ENCODE data around the gene CNTFR.
"Not testable (repeated sequence)": the region's sequence is repeated elsewhere in the genome, so short reads cannot be mapped to it uniquely, and the experiment has no call there.

CNTFR gene

DNA sequence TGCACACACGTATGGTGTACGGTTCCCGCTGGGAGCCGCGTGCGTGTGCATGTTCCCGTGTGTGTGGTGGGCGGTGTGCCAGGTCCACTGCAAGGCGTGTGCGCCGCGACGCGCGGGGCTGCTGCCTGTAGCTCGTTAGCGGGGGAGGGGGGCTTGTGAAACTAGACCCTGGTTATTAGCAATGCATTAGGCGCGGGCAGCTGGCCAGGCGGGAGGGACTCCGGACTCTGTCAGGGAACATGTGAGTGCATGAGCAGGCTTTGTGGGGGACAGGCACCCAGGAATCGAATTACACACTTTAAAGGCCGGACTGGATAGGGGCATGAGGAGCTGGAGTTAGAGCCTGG, 34.5 kb downstream of the CNTFR start:
- DNase-seq (ENCODE audit: low spot score) = no peak

DNA sequence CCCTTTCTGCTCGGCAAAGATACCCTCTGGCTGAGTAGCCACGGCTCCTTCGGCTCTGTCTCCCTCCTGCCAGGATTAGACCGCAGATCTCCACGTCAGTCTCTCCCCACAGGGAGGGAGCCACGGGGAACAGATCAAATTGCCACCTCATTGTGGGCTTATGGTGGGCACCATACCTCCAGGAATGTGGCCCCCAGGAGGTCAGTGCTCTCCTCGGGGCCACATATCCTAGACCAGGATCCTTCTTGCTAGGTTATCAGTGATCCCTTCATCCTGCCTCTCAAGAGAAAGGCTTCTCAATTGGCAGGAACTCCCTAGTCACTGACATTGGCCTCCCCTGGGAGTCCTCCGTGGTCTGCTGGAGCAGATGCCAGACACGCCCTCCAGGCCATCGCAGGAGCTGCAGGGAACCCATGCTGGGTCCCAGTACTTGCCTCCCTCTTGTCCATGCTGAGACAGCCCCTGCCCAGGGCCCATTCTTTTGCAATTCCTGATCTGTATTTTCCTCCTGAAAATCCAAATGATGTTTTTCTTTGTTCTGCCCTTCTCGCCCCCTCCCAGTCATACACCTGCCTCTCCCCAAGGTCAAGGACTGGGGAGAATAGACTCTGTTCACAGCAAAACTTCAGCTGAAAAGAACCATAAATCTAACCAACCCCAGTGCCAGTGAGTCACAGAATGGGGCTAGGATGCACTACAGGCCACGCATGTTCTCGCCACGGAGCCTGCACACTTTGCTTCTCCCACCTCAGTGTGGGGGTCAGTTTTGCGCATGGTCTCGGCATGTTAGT, 35.1 kb downstream of the CNTFR start:
- DNase-seq (ENCODE audit: low spot score) = no peak

DNA sequence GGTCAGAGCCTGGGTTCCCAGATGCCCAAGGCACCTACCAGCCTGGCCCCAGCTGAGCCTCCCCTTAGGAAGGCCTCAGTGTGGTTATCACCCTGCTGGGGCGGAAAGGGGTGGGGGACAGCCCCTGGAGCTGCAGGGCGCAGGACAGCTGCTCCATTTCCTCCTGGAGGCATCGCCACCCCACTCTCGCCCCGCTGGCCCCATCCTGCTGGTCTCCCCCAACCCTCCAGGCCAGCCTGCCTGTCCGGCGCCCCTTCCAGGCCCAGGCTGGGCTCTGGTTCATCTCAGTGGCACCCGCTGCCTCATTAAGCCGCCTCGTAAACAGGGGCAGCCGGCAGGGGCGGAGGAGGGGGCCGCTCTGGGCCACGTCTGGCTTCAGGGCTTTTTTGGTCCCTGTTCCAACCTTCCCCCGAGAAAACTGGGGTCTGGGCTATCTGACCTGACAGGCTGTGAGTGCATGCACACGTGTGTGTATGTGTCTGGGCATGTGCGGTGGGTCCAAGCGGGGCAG, 36.0 kb downstream of the CNTFR start:
- DNase-seq (ENCODE audit: low spot score) = no peak

DNA sequence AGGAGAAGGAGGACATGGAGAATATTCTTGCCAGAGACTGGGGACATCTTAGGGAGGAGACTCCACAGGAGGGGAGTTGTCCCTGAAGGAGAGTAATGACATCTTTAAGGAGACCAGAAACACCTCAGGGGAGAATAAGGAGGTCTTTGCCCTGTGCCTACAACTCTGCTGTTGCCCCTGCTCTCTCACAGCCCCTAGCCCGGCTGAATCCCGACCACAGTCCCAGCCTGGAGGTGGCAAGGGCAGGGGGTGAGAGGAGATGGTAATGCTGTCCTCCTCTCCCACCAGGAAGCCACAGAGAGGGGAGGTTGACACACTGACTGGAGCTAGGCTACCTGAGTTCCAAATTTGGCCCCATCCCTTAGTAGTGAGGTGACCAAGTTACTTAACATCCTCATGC, 36.5 kb downstream of the CNTFR start:
- DNase-seq (ENCODE audit: low spot score) = no peak

DNA sequence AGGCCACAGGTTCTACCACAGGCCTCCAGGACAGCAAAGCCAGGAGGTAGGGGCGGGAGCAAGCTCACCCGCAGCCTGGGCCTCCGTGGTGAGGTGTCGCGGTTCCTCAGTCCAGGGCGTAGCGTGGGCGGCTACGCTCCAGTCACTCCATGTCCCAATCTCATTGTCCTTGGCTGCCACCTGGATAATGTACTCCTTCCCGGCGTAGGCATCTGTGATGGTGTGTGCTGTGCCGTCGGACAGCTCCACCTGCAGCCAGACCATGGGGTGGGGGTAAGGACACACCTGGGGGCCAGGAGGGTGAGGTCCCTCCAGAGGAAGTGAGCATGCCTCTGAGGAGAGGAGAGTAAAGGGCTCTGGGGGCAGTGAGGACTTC, 36.9 kb downstream of the CNTFR start:
- no peak for DNase-seq (ENCODE audit: low spot score)

DNA sequence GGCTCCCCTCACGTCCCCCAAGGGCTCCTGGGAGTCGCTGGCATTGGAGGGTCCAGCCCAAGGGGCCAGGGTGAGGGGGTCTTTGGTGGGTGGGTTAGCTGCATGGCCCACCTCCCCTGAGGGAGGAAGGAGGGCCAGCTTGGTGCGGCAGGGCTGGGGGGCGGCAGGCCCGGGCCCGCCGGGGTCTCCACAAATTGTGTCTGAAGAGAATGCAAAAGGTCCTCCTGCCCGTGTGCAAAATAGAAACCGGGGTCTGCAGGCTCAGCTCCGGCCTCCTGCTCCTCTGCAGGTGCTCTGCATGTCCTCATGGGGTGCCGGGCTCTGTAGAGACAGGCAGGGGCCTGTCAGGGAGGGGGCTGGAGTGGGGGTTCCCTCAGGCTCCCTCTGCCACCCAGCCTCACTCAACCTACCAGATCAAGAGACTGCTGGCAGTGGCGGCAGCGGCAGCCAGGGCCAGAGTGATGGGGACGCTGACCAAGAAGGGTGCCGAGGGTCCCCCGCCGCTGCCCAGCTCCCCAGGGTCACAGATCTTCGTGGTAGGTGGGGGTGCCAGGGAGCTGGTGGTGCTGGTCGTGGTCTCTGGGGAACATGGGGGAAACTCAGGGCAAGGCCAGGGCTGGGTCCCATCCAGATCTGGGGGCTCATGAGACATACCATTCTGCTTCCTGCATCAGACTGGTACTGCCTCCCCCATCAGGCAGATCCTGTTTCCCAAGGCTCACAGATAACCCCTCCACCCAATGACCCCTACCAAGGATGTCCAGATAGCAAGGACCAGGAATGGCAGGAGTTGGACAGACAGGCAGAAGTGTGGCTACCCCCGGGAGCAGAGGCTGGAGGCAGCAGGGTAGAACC, 37.5 kb downstream of the CNTFR start:
- no peak for DNase-seq (ENCODE audit: low spot score)

DNA sequence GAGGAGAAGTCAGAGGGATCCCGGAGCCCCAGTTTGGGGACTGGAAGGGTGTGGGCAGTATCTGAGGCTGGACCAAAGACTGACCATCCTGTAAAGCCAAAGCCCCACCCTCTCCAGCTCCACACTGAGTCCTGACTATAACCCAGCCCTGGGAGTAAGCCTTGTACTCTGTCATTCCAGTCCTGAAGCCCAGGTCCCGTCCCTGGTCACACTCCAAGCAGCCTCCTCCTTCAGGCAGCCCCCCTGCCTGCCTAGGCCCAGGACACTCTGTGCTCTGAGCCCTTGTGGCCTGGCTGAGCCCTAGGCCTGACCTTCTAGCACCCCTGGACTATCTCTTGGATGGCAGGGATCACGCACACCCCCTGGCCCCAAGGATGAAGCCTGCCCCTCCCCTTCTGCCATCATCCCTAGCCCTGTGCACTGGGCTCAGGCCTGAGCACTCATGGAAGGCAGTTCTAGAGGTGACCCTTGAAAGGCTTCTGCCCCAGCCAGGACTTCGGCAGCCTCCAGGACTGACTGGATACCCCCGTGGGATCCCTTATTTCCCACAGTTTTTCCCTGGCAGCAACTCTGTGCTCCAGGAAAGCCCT, 38.7 kb downstream of the CNTFR start:
- no peak for DNase-seq (ENCODE audit: low spot score)

DNA sequence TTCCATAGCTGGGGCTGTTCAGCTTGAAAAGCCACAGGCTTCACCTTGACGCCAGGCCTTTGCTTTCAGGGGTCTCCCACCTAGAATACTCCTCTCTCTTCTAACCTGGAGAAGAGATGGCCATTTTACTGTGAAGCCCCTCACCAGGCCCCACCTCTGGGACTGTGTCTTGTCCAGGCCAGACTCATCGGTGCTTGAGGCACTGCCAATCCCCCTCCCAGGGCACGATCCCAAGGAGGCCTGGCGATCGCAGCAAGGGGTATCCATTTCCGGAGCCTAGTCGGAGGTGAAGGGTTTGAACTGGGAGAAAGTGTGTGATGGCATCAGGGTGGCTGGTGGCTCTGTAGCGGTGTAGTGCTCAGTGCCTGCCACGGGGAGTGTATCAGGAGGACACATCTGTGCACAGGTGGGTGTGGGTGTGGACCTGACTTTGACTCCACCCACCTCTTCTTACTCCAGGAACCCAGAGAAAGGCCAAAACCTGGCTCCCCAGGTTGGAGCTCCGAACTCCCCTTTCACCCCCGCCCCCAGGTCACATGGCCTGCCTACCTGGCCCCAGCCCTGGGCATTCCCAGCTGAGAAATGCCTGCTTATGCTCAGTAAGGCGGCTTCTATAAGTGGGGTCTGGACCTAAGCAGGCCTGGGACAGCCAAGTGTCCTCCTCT, 39.4 kb downstream of the CNTFR start:
- DNase-seq (ENCODE audit: low spot score) = no peak

DNA sequence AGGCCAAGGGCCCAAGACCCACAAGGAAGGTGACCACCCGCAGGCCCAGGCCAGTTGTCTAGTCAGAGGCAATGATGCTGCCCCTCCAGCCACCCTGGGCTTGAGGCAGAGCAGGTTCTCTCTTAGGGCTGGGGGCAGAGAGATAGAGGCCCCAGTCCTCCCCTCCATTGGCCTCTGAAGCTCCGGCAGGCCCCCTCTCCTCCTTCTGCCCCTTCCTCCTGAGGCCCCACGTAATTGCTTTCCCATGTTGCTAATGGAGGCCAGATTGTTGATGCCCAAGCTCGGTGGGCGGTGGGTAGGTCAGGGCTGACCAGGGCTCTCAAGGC, 40.2 kb downstream of the CNTFR start:
- no peak for DNase-seq (ENCODE audit: low spot score)

DNA sequence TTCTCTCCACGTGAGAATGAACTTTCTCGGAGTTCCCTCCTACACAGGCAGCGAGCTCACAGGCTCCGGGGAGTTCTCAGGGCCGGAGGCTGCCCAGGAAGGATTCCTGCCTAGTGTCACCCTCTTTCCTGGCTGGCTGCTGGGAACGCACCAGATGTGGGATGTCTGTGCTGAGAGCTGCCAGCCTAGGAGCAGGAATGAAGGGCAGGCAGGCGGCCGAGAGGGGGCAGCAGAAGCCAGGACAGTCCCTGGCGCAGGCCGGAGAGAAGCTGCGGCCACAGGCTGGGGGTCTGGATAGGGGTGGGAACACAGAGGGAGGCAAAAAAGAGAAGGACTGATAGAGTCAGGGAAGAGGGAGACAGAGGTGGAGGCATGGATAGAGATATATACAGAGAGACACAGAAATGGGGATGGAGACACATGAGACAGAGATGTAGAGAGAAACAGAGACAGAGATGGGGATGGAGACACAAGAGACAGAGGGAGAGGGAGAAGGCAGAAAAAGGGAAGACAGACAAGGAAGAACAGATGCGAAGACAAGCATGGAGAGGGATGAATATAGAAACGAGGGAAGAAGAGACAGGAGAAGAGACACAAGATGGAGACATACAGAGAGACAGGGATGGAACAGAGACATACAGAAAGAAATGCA, 41.4 kb downstream of the CNTFR start:
- no peak for DNase-seq (ENCODE audit: low spot score)

DNA sequence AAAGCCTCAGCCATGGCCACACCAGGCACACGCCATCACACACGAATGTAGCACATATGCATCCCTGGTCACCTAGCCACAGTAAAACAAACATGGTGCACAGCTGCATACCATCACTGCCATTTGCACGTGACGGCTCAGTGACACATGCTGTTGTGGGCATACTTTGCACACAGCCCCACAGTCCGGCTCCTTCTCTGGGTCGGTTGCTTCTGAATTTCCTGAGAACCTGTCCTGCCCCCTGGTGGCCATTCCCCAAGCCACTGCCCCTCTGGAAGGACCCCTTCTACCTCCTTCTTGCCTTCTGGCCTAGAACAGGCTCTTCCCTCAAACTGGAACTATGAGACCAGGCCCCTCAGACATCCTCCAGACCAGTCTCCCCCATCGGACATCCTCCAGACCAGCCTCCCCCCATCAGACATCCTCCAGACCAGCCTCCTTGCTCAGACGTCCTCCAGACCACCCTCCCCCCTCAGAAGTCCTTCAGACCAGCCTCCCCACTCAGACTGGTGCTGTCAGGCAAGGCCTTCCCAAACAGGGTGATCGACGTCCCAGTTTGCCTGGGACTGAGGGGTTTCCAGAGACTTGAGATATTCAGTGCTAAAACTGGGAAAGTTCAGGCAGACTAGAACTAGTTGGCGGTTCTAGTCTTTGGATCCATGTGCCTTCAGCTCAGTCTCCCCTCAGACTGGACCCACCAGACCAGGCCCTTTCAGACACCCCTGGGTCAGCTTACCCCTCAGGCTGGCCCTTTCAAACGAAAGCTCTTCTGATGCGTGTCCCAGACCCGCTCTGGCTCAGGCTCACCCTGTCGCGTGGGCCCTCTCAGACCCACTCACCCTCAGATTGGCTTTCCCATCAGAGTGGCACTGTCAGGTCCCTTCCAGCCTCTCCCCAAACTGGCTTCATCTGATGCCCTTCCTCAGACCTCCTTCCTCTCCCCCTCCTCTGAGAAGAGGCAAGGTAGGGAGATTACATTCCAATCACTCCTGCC, 42.4 kb downstream of the CNTFR start:
- DNase-seq (ENCODE audit: low spot score) = peak; percentile 29

DNA sequence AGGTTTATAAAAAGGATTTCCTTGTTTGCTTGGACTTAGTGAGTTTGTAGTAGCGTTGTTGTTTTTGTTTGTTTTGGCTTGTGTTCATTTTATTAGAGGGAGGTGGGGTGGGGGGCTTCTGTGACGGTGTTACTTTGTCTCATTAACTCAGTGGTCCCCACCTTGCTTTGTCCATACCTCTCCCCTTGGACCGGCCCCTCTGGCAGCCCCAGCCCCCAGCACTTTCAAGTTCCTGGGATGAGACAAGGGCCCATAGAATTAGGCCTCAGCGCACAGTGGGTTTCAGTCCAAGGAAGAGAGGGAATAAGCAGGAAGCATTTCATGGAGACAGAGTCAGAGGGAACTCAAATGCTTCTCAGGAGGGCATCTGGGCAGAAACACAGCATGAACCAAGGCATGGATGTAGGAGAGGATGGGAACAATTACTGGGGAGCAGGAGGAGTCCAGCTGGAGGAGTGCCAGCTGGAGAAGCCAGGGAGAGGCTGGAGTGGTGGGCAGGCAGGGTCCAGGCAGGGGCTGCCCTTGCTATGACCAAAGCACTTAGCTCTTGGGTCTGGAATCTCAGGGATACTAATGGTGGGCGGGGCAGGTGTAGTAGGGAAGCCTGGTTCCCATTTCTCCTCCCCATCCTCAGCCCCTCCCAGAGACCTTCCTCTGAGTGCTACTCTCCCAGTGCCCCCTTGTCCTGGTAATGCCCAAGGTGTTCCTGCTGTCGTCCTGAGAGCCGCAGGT, 43.3 kb downstream of the CNTFR start:
- DNase-seq (ENCODE audit: low spot score) = no peak

DNA sequence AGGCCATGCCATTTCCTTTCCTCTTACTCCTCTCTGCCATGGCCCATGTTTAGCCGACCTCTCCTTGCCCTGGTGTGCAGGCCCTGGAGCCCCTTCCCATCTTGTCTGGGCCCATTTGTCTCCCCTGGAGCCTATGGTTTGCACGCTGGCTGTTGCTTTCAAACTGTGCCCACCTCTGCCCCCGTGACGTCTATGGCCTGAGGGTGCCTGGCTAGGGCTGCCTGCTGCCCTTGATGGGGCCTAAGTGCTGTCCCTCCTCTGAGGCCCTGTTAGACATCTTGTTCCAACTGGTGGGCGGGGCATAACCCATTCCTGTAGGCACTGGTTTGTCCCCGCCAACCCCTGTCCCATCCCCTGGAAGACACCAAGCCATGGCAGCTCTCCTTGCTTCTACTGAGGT, 44.0 kb downstream of the CNTFR start:
- DNase-seq (ENCODE audit: low spot score) = no peak

DNA sequence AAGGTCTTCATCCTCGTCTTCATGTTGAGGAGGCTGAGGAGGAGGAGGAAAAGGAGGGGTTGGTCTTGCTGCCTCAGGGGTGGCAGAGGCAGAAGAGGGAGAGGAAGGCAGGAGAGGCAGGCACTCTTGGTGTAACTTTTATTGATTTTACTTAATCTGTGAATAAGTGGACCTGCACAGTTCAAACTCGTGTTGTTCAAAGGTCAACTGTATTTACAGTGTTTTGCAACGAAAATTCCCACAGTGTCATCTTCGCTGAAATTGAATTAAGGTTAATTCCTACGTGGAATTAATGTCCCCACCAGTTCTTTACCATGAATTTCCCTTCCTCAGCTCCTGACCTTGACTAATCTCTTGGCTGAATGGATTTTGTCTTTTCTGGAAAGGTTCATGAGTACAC, 45.5 kb downstream of the CNTFR start:
- no peak for DNase-seq (ENCODE audit: low spot score)

DNA sequence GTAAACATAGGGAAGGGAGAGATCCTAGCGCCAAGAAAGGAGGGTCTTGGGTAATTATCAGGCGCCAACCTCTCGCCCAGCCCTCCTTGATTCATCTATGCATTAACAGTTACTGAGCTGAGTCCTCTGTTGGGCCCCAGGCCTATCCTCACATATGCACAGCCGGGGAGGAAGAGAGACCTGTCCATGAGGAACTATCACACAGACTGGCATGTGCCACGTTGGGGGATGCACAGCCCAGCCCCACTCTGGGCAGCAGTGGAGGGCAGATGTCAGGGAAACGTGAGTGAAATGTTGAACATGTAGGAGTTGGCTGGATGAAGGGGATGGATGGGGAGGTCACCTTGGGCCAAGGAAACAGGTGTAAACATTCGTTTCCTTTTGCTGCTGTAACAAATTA, 48.0 kb downstream of the CNTFR start:
- DNase-seq (ENCODE audit: low spot score) = no peak

DNA sequence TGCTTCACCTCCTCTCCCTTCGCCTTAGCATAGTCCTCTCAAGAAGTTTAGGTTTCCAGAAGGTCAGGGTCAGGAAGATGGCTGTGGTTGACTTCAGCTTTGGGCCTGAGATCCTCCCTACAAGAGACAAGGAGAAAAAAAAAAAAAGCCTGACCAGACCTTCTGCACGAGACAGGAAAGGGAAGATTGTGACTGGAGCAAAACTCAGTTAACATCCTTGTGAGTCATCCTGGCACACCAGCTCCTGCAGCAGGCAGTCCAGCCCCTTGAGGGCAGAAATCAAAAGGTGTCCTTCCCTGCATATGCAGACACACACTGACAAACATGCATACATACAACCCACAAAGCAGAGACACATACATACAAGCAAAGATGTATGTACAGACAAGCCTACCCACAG, 48.7 kb downstream of the CNTFR start:
- DNase-seq (ENCODE audit: low spot score) = no peak

DNA sequence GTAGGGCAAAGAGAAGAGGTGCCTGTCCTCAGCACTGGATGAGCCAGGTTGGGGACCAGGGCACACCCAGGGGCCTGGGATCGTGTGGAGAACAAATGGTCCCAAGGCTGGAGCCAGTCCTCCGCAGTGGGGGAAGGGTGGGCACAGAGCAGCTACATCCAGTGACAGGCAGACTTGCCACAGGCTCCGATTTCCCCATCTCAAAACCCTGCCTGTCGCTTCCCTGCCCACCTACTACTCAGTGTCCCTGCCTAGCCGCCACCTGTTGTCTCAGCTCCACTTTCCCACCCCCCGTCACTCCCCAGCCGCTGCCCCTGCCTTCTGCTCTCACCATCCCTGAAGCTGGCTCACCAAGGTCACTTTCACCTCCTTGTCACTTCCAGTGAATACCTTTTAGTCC, 52.8 kb downstream of the CNTFR start:
- no peak for DNase-seq (ENCODE audit: low spot score)

DNA sequence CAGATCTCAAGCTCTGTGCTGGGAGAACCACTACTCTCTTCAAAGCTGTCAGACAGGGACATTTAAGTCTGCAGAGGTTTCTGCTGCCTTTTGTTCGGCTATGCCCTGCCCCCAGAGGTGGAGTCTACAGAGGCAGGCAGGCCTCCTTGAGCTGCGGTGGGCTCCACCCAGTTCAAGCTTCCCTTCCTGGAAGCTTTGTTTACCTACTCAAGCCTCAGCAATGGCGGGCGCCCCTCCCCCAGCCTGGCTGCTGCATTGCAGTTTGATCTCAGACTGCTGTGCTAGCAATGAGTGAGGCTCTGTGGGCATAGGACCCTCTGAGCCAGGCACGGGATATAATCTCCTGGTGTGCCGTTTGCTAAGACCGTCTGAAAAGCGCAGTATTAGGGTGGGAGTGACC, 57.5 kb downstream of the CNTFR start:
- DNase-seq (ENCODE audit: low spot score) = not testable (repeated sequence)

DNA sequence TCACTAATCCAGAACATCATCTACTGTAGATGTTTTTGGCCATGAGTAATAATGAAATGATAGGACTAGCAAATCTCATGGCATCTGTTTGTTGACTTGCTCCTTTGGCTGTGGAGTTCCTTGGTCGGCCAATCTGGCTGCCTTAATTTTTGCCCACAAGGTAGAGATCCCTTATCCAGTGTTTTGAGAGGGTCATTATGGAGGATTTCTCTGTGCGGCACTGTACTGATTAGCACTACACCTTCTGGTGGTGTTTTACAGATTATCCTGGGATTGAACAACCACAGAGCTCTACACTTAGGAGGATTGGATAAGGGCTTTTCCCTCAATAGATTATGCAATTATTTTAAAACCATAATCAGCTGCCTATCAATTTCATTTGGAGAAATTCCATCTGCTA, 63.5 kb downstream of the CNTFR start:
- DNase-seq (ENCODE audit: low spot score) = no peak

DNA sequence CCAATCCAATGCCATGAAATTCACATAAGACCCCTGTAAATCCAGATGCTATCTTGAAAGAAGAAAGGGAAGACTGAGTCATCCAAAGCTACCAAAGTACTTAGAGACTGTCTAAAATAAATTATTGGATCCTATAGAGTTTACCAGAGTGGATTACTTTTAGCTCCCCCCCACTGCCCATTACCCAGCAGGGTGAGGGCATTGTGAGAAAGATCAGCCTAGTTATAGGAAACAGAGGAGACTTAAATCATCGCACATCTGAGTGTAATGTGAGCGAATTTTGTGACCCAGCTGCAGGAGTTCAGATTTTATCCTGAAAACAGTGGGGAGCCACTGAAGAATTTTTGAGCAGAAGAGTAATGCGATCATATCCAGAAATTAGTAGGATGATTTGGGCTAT, 65.2 kb downstream of the CNTFR start:
- no peak for DNase-seq (ENCODE audit: low spot score)

All from hematopoietic multipotent progenitor cell treated with erythropoietin and hydrocortisone succinate and interleukin-3 and kit ligand, for 15 days (in vitro differentiated cells).